ENCODE data around the gene FMNL2.

FMNL2 gene

DNA sequence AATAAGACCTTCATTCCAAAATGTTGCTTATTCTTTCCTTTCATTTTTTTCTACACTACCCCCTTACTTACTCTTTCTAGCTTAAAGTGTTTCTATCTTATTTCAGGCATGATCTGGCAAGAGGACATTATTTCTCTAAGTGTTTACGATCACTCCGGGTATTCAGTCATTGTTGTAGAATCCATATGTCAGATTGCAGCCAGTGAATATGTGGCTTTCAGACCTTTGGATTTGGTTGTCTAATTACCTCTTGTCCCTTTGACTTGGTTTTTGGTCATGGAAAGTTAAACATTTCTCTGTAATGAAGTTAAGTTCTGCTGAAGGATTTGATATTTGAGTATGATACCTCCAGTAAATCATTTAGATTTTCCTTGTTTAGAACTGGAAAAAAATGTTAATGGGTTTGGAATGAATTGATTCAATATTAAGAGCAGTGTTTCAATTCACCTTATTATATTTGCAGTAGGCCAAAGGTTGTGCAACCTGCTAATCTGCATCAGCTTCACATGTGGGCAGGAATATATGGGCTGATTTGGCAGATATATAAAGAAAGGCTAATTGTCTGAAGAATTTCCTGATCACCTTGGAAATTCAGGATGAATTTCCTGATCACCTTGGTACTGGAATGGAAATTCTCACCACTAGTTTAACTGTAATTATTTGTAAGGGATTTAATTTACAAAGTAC, 227.4 kb downstream of the FMNL2 start:
- DNase-seq, result no peak

DNA sequence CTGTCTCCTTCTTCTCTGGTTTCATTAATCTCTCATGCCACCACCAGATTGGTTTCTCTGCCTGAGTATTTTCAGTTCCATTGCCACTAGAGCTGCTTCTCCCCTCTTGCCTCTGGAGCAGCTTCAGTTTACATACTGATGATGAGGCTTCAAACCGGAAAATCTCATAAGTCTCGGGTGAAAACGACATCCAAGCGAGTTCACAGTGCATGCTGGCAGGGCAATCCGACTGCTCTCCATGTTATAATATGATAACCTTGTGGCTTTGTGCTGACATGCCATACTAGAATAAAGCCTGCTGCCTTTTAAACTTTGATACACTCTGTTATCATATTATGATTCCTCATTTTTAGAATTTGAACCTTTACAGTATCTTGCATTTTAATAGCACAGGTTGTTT, 228.8 kb downstream of the FMNL2 start:
- DNase-seq, result no peak

DNA sequence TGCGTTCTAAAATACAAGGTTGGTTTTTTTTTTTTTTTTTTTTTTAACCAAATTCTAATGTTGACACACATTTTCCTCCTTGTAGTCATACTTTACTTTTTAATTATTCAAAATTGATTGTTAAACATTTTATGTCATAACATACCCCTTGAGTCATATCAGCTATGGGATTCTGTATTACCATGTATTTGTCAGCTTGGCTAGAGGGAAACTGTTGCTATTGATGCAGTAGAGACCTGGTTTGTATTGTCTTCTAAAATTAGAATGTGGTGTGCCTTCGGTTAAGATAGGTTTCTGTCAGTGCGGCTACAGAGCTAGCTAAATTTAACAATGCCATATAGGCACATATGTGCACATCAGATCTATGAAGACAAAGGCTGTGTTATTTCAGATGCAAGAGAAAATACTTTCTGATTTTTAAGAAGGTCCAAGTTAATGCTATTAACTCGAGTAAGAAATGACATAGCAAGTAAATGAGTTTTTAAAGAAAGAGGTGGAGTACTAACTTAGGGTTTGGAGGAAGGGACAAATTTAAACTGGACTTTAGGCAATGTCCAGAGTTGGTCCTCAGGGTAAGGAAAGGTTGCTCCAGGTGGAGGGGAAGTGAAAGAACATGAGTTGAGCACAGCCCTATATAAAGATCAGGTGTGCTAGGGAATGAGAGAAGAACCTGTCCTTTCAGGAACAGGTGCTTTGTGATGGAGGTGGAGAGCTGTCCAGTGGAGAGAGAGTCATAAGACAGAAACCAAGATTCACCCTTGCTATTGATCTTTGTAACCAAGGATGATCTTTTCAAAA, 230.0 kb downstream of the FMNL2 start:
- DNase-seq, result no peak

DNA sequence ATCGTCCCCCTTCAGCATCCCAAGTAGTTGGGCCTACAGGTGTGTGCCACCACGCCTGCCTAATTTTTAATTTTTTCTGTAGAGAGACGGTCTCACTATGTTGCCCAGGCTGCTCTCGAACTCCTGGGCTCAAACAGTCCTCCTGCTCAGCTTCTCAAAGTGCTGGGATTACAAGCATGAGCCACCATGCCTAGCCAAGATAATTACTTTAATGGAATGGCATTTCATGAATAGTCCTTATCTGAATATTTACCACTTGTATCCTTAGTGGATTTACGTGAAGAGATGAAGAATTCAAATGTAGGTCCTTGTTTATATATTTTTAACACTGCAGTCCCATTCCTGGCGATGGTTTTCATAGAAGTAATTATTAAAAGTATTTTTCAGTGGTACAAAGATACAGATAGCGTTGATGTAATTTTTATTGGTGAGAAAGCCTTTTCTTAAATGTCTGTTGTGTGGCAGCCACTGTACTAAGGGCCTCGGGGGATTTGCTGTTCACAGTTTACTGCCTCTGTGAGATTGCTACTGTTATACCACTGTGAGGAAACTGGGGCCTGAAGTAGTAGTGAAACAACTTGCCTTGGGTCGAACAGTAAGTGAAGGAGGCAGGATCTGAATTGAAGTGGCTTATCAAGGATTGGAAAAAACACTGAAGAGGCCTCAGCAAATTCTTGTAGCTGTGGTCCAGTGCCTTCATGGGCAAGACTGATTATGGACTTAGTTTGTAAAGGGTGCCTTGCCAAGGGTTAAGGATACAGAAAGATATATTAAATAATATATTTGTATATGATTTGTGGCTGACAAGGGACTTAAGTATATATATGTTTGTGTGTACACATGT, 231.1 kb downstream of the FMNL2 start:
- no peak for DNase-seq

DNA sequence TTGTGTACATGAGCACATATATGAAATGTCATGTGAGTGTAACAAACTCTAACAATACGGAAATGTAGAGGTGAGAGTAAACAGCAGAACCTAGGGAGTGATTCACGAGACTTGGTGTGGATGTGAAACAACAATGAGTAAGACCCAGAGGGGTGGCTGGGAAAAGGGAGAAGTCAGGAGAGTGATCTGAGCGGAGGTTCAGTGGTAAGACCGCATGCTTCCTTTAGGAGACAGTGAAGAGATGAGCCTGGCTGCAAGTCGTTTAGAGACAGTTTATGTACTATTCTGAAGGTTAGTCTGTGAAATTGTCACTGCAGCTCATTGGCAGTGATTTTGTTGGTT, 231.7 kb downstream of the FMNL2 start:
- peak; percentile 19 for DNase-seq

DNA sequence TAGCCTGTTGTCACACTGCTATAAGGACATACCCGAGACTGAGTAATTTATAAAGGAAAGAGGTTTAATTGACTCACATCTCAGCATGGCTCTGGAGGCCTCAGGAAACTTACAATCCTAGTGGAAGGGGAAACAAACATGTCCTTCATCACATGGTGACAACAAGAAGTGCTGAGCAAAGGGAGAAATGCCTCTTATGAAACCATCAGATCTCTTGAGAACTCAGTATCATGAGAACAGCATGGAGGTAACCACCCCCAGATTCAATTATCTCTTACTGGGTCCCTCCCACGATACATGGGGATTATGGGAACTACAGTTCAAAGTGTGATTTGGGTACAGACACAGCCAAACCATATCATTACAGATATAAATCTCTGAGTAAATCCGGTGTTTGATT, 233.6 kb downstream of the FMNL2 start:
- DNase-seq, result no peak

DNA sequence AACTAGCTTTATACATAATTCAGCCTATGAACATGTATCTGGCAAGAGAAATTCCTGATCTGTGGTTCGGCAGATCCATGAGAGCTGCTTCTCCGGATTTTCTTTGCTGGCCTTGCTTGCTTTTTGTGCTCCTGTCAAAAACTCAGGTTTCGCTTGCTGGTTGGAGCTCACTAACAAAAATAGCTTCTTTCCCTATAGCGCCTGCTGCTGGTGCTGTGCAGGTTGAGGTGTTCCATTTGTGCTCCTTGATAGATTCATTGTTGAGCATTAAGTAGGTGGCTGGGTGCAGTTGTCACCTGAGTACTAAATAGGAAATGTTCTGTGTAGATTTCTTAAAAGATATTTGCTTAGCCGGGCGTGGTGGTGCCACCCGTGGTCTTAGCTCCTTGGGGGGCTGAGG, 234.2 kb downstream of the FMNL2 start:
- DNase-seq, result no peak

DNA sequence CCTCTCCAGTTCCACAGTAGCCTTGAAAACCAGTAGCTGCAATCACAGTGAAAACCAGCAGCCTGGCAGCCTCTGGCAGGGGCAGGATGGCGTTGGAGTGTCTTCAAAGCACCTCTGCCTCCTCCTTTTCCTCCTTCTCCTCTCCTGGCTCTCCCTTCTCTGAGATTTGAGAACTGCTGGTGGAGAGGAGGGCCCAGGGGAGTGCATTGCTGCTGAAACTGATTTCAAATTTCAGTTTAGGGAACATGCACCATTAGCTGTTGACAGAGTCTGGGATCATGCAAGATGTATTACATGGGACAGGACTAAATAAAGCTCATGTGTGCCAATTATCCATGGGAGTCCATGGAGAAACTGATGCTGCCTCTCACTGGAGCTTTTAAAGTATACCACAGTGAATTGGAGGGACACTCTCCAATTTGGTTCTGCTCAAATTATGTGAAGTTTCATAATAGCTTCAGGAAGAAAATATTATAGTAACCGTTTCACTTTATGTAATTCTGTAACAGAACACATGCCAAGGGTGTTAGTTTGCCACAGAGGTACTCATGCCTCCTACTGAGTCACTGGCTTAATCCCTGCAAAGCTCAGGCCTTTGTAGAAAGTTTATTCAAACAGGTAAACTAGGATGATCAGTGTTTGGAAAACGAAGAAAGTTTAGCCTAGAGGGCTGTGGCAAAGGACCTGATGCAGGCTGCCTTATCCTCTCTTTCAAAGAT, 236.2 kb downstream of the FMNL2 start:
- DNase-seq, result no peak

DNA sequence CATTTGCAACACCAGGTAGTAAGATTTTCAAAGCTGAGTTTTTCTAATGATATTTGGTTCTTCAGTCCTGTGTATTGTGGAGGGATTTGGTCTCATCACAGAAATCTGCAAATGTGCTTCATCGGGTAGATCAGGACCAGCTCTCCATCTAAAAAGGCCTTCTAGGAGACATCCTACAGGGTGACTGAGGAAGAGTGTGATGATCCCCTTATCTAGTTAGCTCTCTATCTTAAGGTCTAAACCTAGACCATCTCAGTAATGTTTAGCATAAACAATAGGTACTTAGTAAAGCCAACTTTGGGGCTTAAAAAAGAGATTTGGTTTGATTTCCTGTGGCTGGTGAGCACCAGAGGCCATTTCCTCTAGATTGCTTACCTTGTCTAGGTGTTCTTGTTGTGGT, 237.1 kb downstream of the FMNL2 start:
- DNase-seq, result no peak

DNA sequence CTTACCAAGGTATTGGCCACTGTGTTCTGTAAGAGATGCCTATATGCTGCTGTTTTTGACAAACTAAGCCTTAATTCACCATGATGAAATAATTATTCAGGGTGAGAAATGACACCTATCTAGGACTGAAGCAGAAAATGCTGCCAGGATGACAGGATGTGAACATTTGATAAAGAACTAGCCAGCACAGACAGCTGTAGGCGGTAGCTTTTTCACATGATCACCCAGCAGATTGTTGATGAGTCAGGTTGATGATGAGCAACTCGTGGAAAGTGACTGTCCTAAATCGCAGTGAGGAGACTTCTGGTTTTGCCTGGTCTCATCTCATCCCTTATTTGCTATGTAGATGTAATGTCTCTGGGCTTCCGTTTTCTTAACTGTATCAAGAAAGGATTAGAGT, 238.2 kb downstream of the FMNL2 start:
- peak; percentile 45 for DNase-seq

DNA sequence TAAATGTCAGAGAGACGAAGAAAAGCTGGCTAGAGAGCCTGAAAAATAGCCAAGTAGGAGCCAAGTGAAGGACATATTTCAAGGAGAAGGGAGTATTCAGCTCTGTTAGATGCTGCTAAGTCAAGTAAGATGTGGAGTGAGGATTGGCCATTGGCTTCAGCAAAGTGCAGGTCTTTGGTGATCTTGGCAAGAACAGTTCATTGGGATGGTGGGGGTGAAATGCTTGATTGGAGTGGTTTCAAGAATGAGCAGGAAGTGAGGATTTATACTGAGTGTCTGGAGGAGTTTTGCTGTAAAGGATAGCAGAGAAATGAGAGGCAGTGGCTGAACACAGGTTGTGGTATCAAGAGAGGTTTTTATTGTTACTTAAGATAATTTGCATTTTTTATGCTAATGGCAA, 242.6 kb downstream of the FMNL2 start:
- DNase-seq, result no peak

DNA sequence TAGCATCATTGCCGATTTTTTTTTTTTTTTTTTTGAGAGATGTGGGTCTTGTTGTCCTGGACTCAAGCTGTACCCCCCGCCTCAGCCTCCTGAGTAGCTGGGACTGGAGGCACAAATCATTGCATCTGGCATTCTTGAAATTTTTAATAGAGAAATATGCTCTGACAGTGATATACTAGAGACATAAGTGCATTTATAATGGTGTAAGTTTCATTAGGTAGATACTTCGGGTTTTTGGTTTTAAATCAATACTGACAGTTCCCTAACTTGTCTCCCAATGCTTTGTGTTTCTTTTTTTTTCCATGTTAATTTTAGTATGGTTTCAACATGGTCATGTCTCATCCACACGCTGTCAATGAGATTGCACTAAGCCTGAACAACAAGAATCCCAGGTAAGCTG, 243.6 kb downstream of the FMNL2 start:
- no peak for DNase-seq

DNA sequence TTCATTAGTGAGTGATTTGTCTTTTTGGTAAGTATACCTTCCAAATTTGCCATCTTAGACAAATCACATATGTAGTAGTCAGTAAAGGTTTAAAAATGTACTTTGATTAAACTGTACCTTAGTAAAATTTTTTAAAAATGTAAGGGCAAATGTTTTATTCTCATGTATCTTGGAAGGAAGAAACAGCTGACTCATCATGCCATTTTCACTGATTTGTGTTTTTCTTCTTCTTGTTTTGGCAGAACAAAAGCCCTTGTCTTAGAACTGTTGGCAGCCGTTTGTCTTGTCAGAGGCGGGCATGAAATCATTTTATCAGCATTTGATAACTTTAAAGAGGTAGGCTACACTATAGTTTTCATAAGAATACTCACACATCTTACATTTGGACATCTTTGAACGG, 245.7 kb downstream of the FMNL2 start:
- DNase-seq, result no peak

DNA sequence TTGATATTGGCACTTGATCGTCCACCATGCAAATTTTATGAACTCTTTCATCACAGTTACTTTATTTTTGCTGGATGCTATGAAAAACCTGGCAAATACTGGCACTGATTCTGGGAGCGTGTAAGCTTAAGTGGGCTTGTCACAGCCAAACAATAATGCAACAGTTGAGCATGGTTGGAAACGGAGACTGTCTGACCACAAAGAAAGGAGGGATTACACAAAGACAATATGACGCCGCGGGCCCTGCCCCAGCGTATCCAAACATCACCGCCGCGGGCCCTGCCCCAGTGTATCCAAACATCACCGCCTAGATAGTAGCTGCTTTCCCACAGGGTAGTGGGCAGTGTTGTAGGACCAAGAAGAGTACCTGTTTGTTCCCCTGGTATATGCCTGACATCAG, 246.4 kb downstream of the FMNL2 start:
- no peak for DNase-seq

DNA sequence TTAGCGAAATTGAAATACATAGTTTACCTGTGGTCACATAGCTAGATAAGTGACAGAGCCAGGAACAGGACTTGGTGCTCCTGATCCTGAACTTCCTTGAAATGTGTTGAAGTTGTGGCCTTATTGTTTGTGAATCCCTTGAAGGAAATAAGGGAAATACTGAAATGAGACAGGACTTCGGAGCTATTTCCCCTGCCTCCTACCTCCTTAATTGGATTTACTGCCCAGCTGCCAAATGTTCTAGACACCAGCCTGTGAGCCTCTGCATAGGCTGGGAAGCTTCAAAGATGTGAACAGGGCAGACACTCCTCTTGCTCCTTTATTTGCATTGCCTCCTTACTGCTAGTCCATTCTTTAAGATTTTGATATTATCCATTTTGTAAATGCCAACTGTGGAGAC, 247.1 kb downstream of the FMNL2 start:
- DNase-seq, result no peak

DNA sequence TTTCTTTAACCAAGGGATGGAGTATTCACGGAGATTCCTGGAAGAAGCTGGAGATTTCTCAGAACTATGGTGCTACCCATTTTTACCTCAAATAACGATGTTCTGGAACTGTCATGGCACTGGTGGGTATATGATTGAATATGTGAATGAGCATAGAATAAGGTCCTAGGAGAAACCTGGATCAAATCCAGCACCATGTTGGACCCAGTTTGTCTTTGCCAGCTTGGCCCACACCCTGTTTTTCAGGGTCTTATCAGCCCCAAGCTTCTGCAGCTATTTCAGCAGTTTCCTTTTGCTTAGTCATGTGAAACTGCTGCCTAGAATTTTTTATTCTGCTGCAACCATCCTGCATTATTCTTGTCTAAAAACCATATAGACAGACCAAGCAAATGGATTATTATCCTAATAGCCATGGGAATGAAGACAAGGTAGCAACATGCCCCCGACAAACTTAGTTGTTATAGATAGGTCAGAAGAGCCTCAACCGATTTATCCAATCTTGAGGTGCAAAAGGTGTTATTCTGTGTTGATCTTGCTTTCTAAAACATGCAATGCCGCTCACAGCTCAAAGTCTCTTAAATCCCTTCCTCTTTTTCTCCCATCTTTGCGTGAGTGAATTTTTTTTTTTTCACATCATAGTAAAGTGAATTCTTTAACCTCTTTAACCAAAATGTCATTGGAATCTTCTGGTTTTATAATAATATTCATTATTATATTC, 248.7 kb downstream of the FMNL2 start:
- no peak for DNase-seq

DNA sequence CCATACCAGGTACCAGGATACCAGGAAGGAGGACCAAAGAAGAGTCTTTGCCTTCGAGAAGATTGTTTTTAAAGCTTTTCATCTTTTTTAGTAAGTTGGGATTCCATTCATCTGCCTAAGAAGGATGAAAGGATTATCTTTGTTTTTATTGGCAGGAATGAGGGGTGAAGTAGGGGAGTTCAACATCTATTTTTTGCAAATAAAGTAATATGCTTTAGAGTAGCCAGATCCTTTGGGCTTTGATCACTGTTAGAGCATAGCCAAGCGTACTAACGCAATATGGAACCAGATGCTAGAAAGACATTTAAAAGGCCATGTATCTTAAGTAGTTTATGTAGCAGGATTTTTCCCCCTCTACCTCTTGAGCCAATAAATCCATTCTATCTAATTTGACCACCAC, 249.3 kb downstream of the FMNL2 start:
- no peak for DNase-seq

DNA sequence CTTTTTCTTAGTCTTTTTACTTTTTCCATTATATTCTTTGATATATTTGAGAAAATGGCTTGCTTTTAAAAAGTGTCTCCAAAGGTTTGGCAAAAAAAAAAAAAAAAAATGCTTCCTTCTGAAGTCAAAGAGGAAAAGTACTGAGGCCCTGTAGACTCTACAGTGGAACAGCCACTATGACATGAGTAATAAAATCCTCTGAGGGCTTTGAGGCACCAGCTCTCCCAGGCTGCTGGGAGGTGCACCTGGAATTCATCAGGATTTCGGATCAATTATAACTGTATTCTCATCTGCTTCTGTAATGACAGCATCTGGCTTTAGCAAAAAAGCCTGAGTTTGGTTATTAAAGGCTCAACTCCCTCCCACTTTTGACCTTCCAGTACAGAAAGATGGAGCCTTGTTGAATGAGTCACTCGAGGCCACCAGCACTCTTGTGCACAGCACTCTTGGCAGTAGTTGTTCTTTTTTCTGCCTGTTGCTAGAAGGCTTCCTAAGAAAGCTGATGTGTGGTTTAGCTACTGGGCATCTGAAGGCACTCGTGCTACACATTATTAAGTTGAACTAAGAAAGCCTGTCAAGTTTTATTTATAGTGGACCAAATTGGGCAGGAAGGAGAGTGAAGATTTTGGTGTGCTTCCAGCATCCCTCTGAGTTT, 251.0 kb downstream of the FMNL2 start:
- no peak for DNase-seq

DNA sequence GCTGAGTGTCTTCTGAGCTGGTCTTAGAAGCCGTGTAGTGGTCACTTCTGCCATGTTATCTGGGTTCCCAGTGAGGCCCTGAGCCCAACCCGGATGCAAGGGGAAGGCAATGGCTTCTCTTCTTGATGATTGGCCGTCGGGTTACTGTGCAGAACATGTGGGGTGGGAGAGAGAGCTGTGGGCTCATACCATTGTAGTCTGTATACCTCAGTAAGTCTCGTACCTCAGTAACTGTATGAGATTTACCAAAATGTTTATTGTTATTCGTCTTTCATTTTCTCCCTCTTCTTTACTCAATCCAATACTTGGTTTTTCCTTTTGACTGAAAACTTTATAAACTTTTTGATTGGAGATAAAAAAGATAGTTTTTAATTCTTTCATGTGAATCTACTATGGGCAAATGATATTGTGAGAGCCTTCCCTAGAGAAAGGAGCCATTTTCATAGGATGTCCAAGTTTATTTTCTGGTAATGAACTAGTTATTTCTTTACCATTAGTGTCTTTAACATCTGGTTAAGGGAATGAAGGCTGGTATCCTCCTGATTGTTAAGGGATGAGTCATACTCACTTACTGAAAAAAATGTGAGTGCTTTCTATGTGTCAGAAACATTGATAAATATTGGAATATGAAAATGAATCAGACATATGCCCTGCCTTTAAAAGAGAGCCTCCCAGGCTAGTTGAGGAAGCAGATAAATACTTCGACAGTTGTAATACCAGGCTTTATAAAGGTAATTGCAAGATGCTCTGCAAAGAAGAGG, 252.4 kb downstream of the FMNL2 start:
- DNase-seq, result no peak

DNA sequence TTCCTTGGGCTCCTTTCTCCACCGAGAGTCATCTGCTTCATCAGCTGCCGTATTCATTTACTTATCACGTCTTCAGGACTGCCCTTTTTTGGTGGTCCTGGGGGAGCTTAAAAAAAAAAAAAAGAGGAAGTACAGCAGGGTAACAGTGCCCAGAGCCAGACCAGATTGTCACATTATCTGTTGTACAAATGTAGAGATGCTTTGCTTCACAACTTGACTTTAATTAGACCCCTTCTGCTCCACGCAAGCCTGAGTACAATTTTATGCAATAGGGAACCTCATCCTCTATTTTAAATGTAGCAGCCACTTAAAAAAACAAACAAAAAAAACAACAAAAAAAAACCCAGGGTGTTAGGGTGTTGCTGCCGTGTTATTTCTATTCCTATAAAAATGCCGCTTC, 254.0 kb downstream of the FMNL2 start:
- DNase-seq, result no peak
